ENCODE data around the gene GNL1. TPM values are rescaled to one million over a fixed set of nuclear protein-coding genes. Genes with fewer than 3 reads are reported as not detected.

GNL1 gene
- total RNA-seq, 1 donor from 2014 or later, result 49.0 TPM

- Mint-ChIP-seq H3K4me3 (ENCODE audit: unreplicated experiment) (peak overlapping the region; percentile 62), H3K36me3 (ENCODE audit: low read depth, unreplicated experiment) (peaks cover 24% of the 10 kb centered on the region), H3K4me1 (ENCODE audit: low read depth, unreplicated experiment) (peaks cover 22% of the 10 kb centered on the region), H3K27me3 (ENCODE audit: low read depth, unreplicated experiment) (no peaks in the 10 kb centered on the region), H3K9me3 (ENCODE audit: unreplicated experiment) (peaks cover 2% of the 10 kb centered on the region), H3K27ac (ENCODE audit: unreplicated experiment) (peak overlapping the region; percentile 89)
- Histone ChIP-seq H3K9me3 (ENCODE audit: insufficient read depth, low read depth, low read length) (no peaks in the 10 kb centered on the region), H3K4me1 (ENCODE audit: insufficient read depth, low read length) (peaks cover 9% of the 10 kb centered on the region), H3K4me3 (ENCODE audit: insufficient read depth, low read depth, low read length) (no peak overlapping the region), H3K4me2 (ENCODE audit: low read length) (no peak overlapping the region), H3K27ac (ENCODE audit: low read depth, low read length) (peak overlapping the region; percentile 17), H3K9ac (ENCODE audit: low read length) (peak overlapping the region; percentile 13), H3K79me2 (ENCODE audit: insufficient read depth, low read length) (peaks cover 25% of the 10 kb centered on the region), H4K20me1 (ENCODE audit: insufficient read depth, low read length) (peaks cover 32% of the 10 kb centered on the region), H2AFZ (ENCODE audit: low read depth, low read length) (no peak overlapping the region), H3K27me3 (ENCODE audit: insufficient read depth, low read length) (no peaks in the 10 kb centered on the region), H3K36me3 (ENCODE audit: insufficient read depth, low read length) (peaks cover 62% of the 10 kb centered on the region)
- DNase-seq (ENCODE audit: low read depth), result no peak
- FAIRE-seq, result no peak
- TF ChIP-seq CTCF (IDR thresholded peaks at IDR 0.05; ENCODE audit: insufficient read depth, low read depth, low read length), result no peak
- no peak for TF ChIP-seq EZH2 (IDR thresholded peaks at IDR 0.05; ENCODE audit: insufficient read depth, low read length)
These were observed 34.2 kb upstream of the GNL1 start for GRCh38 chr6:30590509-30590908.

GRCh38 chr6:30589754-30590358 lies 33.6 kb upstream of the GNL1 start:
- Mint-ChIP-seq H3K9me3 (ENCODE audit: unreplicated experiment) (peaks cover 2% of the 10 kb centered on the region), H3K27me3 (ENCODE audit: low read depth, unreplicated experiment) (no peaks in the 10 kb centered on the region), H3K27ac (ENCODE audit: unreplicated experiment) (no peak overlapping the region), H3K36me3 (ENCODE audit: low read depth, unreplicated experiment) (peaks cover 24% of the 10 kb centered on the region), H3K4me1 (ENCODE audit: low read depth, unreplicated experiment) (peaks cover 22% of the 10 kb centered on the region), H3K4me3 (ENCODE audit: unreplicated experiment) (no peak overlapping the region)
- H3K27me3 ChIP-seq (ENCODE audit: insufficient read depth, low read length), result no peaks in the 10 kb centered on the region
- H3K79me2 ChIP-seq (ENCODE audit: insufficient read depth, low read length), result peaks cover 25% of the 10 kb centered on the region
- no peak overlapping the region for H3K9ac ChIP-seq (ENCODE audit: low read length)
- H3K4me3 ChIP-seq (ENCODE audit: insufficient read depth, low read depth, low read length), result no peak overlapping the region
- peak overlapping the region; percentile 17 for H3K27ac ChIP-seq (ENCODE audit: low read depth, low read length)
- peaks cover 32% of the 10 kb centered on the region for H4K20me1 ChIP-seq (ENCODE audit: insufficient read depth, low read length)
- peaks cover 9% of the 10 kb centered on the region for H3K4me1 ChIP-seq (ENCODE audit: insufficient read depth, low read length)
- no peak overlapping the region for H2AFZ ChIP-seq (ENCODE audit: low read depth, low read length)
- TF ChIP-seq EZH2 (IDR thresholded peaks at IDR 0.05; ENCODE audit: insufficient read depth, low read length) (no peak), CTCF (IDR thresholded peaks at IDR 0.05; ENCODE audit: insufficient read depth, low read depth, low read length) (no peak)
- no peaks in the 10 kb centered on the region for H3K9me3 ChIP-seq (ENCODE audit: insufficient read depth, low read depth, low read length)
- peaks cover 67% of the 10 kb centered on the region for H3K36me3 ChIP-seq (ENCODE audit: insufficient read depth, low read length)
- no peak overlapping the region for H3K4me2 ChIP-seq (ENCODE audit: low read length)
- DNase-seq (ENCODE audit: low read depth), result no peak
- FAIRE-seq, result no peak

GRCh38 chr6:30583921-30584320 lies 27.6 kb upstream of the GNL1 start:
- H4K20me1 ChIP-seq (ENCODE audit: insufficient read depth, low read length), result peaks cover 15% of the 10 kb centered on the region
- no peaks in the 10 kb centered on the region for H3K4me1 ChIP-seq (ENCODE audit: insufficient read depth, low read length)
- peaks cover 70% of the 10 kb centered on the region for H3K36me3 ChIP-seq (ENCODE audit: insufficient read depth, low read length)
- no peak overlapping the region for H3K27ac ChIP-seq (ENCODE audit: low read depth, low read length)
- Mint-ChIP-seq H3K9me3 (ENCODE audit: unreplicated experiment) (no peaks in the 10 kb centered on the region), H3K27me3 (ENCODE audit: low read depth, unreplicated experiment) (no peaks in the 10 kb centered on the region), H3K27ac (ENCODE audit: unreplicated experiment) (no peak overlapping the region), H3K4me1 (ENCODE audit: low read depth, unreplicated experiment) (no peaks in the 10 kb centered on the region), H3K4me3 (ENCODE audit: unreplicated experiment) (no peak overlapping the region), H3K36me3 (ENCODE audit: low read depth, unreplicated experiment) (peaks cover 17% of the 10 kb centered on the region)
- TF ChIP-seq EZH2 (IDR thresholded peaks at IDR 0.05; ENCODE audit: insufficient read depth, low read length), result no peak
- TF ChIP-seq CTCF (IDR thresholded peaks at IDR 0.05; ENCODE audit: insufficient read depth, low read depth, low read length), result no peak
- H3K4me3 ChIP-seq (ENCODE audit: insufficient read depth, low read depth, low read length), result no peak overlapping the region
- no peak for FAIRE-seq
- no peaks in the 10 kb centered on the region for H3K9me3 ChIP-seq (ENCODE audit: insufficient read depth, low read depth, low read length)
- no peak overlapping the region for H3K4me2 ChIP-seq (ENCODE audit: low read length)
- no peak overlapping the region for H3K9ac ChIP-seq (ENCODE audit: low read length)
- no peak overlapping the region for H2AFZ ChIP-seq (ENCODE audit: low read depth, low read length)
- DNase-seq (ENCODE audit: low read depth), result no peak
- H3K27me3 ChIP-seq (ENCODE audit: insufficient read depth, low read length), result no peaks in the 10 kb centered on the region
- H3K79me2 ChIP-seq (ENCODE audit: insufficient read depth, low read length), result no peaks in the 10 kb centered on the region

All from astrocyte (in vitro differentiated cells and primary cell).